Colonic mucosa (tissue), 4 donors: ENCODE measurements around the gene MMS22L. TPM values are rescaled to one million over a fixed set of nuclear protein-coding genes. Genes with fewer than 3 reads are reported as not detected.

Experiments used
- DNase-seq: peaks from one replicate; pipeline ENCODE4 v3.0.0-alpha.2; 2020
- H3K27ac ChIP-seq: fragments of 200-600 bp; one replicate; pipeline ENCODE4 v1.8.0; 2021
- H3K27me3 ChIP-seq: fragments of 200-600 bp; one replicate; pipeline ENCODE4 v1.8.0; 2021
- H3K36me3 ChIP-seq: fragments of 200-600 bp; one replicate; pipeline ENCODE4 v1.8.0; 2021
- H3K4me1 ChIP-seq: fragments of 200-600 bp; one replicate; pipeline ENCODE4 v1.8.0; 2021; ENCODE audit warnings: mild to moderate bottlenecking
- H3K4me3 ChIP-seq: fragments of 200-600 bp; one replicate; pipeline ENCODE4 v1.8.0; 2021
- H3K9ac ChIP-seq, 2 donors: one replicate each; pipeline ENCODE4 v1.7.0; 2013; ENCODE audit warnings: control low read depth in 2 of 2, low read depth in 2 of 2, low read length in 2 of 2
- H3K9me3 ChIP-seq: fragments of 200-600 bp; one replicate; pipeline ENCODE4 v1.8.0; 2021
- intact Hi-C: fragments of 100-400 bp; cut with DNase I; formaldehyde crosslinking; loops from one replicate; pipeline ENCODE4 v1.14.1; 2022
- total RNA-seq, 2 donors: library from RNA; stranded (reverse); fragmentation: NEBNext Ultra II Directional in 1 of 2; extraction: Animal tissue kit (Norgen Biotek cat#: 25700) in 1 of 2; gene quantifications; one replicate each; pipeline ENCODE4 v1.2.1, GENCODE V29; 2021
- TF ChIP-seq, protein P1 (sequence below): fragments of 200-600 bp; IDR thresholded peaks from one replicate; pipeline ENCODE4 v1.8.0; 2022; ENCODE audit warnings: antibody characterized with exemption, mild to moderate bottlenecking
- donor health status: healthy.
- donor health status: DM: no; HTN: no; CAD: no.
- donor health status: DM: no; HTN: no; CAD: no.

MMS22L gene
- total RNA-seq, 2 donors from 2014 or later = 9.1 to 21.4 TPM

DNA sequence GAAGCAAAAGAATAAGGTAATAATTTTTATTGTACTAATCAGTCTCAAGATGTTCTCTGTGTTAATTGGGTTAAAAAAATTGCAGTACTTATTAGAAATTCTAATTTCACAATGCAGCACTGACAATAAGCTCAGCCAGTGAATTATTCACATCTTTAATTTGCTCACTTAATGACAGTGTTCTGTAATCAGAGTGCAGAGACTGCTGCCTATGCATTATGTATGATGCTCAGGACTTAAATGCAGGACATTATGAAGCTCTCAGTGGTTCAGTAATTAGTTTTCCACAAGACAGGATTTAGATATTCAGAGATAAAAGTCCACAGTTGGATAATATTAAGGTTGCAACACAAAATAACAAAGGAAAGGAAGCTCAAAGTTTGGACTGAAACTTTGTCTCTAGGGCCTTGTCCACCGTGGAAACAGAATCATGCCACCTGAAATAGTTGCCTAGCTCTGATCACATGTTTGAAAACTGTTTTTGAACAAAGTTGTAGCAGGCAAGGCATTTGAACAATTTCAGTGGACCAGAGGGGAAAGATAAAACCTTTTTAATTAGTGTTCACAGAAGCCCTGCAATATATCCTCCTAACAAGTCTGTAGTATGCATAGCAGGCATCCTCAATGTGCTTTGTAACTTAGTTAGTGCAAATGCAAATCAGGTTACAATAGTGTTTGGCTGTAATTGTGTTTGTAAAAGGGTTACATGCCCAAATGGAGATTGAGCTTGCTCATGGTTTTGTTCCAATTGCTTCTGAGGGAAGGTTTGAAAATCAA, 23.7 kb upstream of the MMS22L start:
- H3K4me1 ChIP-seq = no peaks in the 10 kb centered on the region
- no peak for DNase-seq

DNA sequence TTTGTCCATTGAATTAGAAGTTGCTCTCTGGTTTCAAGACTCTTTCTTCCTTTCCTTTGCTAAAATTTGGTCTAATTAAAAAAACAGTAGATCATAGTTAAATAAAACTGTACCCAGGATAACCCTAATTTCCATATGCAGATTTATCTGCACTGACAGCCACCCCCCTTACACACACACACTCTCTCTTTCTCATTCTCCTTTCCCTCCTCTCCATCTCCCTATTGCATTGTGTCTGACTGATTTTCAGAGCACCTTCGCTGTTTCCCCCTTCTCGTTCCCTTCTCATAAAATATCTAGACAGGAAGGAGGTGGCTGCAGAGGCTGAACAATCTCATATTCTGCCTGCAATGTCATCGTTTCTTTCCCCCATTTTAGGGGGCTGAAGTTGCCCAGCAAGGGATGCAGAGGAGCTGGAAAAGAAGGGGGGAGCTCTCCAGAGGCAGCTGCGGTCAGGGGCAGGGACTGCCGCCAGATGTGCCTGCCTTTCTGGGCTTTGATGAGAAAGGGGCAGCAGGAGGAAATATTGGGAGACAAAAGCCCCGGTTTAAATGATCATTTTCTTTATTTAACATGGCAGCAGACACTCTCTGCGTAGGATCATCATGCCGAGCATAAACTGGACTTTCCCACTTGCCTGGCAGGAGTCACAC, 22.5 kb upstream of the MMS22L start:
- no peaks in the 10 kb centered on the region for H3K4me1 ChIP-seq
- no peak for DNase-seq
- TF ChIP-seq, protein P1, sequence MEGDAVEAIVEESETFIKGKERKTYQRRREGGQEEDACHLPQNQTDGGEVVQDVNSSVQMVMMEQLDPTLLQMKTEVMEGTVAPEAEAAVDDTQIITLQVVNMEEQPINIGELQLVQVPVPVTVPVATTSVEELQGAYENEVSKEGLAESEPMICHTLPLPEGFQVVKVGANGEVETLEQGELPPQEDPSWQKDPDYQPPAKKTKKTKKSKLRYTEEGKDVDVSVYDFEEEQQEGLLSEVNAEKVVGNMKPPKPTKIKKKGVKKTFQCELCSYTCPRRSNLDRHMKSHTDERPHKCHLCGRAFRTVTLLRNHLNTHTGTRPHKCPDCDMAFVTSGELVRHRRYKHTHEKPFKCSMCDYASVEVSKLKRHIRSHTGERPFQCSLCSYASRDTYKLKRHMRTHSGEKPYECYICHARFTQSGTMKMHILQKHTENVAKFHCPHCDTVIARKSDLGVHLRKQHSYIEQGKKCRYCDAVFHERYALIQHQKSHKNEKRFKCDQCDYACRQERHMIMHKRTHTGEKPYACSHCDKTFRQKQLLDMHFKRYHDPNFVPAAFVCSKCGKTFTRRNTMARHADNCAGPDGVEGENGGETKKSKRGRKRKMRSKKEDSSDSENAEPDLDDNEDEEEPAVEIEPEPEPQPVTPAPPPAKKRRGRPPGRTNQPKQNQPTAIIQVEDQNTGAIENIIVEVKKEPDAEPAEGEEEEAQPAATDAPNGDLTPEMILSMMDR = no peak
- no peaks in the 10 kb centered on the region for H3K36me3 ChIP-seq
- H3K4me3 ChIP-seq = no peak overlapping the region
- no peaks in the 10 kb centered on the region for H3K9me3 ChIP-seq
- intact Hi-C loops = no loop called here
- no peak overlapping the region for H3K9ac ChIP-seq
- no peak overlapping the region for H3K27ac ChIP-seq
- no peaks in the 10 kb centered on the region for H3K27me3 ChIP-seq

More for the DNA sequence above, 23.7 kb upstream of the MMS22L start:
- H3K9ac ChIP-seq = no peak overlapping the region
- no peaks in the 10 kb centered on the region for H3K36me3 ChIP-seq
- no peaks in the 10 kb centered on the region for H3K9me3 ChIP-seq
- TF ChIP-seq, protein P1 = no peak
- no peaks in the 10 kb centered on the region for H3K27me3 ChIP-seq
- no peak overlapping the region for H3K4me3 ChIP-seq
- H3K27ac ChIP-seq = no peak overlapping the region
- intact Hi-C loops = no loop called here

DNA sequence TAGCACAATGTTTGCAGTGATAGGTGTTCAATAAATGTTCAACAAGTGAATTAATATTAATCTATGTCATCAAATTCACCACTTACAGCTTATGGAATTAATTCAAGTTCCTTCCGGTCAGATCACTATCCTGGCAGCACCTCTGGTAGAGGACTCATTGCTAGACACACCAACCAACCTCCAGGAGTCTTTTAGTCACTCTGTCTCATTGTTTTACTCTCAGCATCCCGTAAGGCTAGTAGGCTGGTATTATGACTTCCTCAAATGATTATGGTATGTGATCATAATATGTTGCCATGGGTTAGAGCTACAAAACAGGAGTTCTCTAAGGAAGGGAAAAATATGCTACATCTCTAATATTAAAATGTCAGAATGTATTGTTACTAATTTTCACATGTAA, 21.7 kb upstream of the MMS22L start:
- Histone ChIP-seq H3K4me1 (no peaks in the 10 kb centered on the region), H3K4me3 (no peak overlapping the region), H3K27me3 (no peaks in the 10 kb centered on the region), H3K9me3 (no peaks in the 10 kb centered on the region), H3K9ac (no peak overlapping the region), H3K36me3 (no peaks in the 10 kb centered on the region), H3K27ac (no peak overlapping the region)
- intact Hi-C loops = no loop called here
- no peak for DNase-seq
- TF ChIP-seq, protein P1 = no peak

DNA sequence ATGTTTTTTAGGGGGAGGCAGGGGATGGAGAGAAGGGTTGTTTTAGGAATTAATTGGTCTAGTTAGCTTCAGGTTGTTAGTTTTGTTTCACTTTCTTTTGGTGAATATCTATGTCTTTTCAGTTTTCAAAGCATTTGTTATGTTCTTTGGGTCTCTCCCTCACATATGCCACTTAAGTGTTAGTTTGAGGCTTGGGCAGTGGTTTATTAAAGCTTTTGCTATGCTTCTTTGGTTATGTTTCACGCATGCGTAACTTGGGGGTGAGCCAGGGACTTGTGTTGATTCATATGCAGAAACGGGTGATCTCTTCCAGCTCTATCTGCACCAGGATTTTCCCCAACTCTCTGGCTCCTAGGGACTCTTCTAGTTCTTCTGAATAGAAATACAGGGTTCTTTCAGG, 11.4 kb upstream of the MMS22L start:
- DNase-seq = no peak
- intact Hi-C loops = no loop called here
- H3K36me3 ChIP-seq = no peaks in the 10 kb centered on the region

DNA sequence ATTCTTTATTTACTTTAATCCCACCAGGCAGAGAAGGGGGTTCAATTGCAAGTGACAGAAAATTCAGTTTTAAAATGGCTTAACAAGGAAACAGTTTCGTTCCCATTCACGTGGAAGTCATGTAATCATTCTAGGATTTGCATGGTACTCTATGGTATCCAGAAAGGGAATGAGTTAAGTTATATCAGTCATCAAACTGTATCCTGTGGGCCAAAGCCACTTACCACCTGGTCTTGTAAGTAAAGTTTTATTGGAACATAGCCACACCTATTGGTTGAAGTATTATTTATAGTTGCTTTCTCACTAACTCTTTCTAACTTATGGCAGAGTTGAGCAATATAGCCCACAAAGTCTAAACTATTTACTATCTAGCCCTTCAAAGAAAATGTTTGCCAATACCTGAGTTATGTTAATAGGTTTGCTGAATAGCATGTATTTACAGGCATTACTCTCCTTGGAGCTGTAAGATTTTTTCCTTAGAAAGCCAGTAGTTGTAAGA, 10.2 kb upstream of the MMS22L start:
- no peak for DNase-seq
- H3K36me3 ChIP-seq = no peaks in the 10 kb centered on the region
- intact Hi-C loops = no loop called here
- H3K4me1 ChIP-seq = no peaks in the 10 kb centered on the region
- TF ChIP-seq, protein P1 = no peak
- no peaks in the 10 kb centered on the region for H3K9me3 ChIP-seq
- no peak overlapping the region for H3K4me3 ChIP-seq
- no peak overlapping the region for H3K27ac ChIP-seq
- no peaks in the 10 kb centered on the region for H3K27me3 ChIP-seq
- H3K9ac ChIP-seq = no peak overlapping the region

More for the DNA sequence above, 11.4 kb upstream of the MMS22L start:
- no peaks in the 10 kb centered on the region for H3K9me3 ChIP-seq
- H3K27me3 ChIP-seq = no peaks in the 10 kb centered on the region
- H3K4me1 ChIP-seq = no peaks in the 10 kb centered on the region
- no peak overlapping the region for H3K9ac ChIP-seq
- H3K27ac ChIP-seq = no peak overlapping the region
- TF ChIP-seq, protein P1 = no peak
- H3K4me3 ChIP-seq = no peak overlapping the region
